BE2C (cell line): ENCODE results near the gene PCSK5.

Experiments
- DNase-seq: peaks from one replicate; pipeline ENCODE4 v3.0.0-alpha.2; 2020
- H3K27me3 ChIP-seq: fragments of 250-450 bp; sonication (Bioruptor Pico); 2 replicates; pipeline ENCODE4 v1.5.1; 2020; ENCODE audit warnings: mild to moderate bottlenecking
- H3K36me3 ChIP-seq: fragments of 250-450 bp; sonication (Bioruptor Pico); 2 replicates; pipeline ENCODE4 v1.5.1; 2020; ENCODE audit warnings: mild to moderate bottlenecking
- H3K4me1 ChIP-seq: fragments of 250-450 bp; sonication (Bioruptor Pico); 2 replicates; pipeline ENCODE4 v1.5.1; 2020
- H3K4me3 ChIP-seq: 2 replicates; pipeline ENCODE4 v1.5.1; 2011; ENCODE audit warnings: low read depth, low read length
- H3K9me3 ChIP-seq: fragments of 250-450 bp; sonication (Bioruptor Pico); 2 replicates; pipeline ENCODE4 v1.5.1; 2020
- TF ChIP-seq, protein P1 (sequence below): IDR thresholded peaks from 2 replicates; pipeline ENCODE4 v1.5.1; 2012; ENCODE audit warnings: mild to moderate bottlenecking, low read depth, low read length

Gene PCSK5

DNA sequence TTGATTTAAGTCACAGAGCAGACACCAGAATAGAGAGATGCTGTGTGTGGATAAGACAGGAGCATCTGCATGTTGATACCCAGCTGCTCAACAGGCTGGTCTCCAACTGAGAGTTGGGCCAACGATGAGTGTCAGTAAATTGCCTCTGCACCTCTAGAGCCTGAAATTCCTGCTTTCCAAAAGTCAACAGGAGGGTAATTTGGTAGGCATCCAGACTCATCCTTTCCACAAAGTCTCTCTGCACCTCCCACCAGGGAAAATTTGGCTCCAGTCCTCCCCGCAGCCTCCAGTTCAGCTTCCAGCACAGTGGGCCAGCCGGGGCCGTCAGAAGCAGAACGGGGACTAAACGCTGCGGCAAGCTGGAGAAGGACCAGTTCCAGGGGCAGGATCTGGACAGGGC is 366.8 kb downstream of the PCSK5 start:
- no peak for DNase-seq
- no peaks in the 10 kb centered on the region for H3K36me3 ChIP-seq
- TF ChIP-seq, protein P1, sequence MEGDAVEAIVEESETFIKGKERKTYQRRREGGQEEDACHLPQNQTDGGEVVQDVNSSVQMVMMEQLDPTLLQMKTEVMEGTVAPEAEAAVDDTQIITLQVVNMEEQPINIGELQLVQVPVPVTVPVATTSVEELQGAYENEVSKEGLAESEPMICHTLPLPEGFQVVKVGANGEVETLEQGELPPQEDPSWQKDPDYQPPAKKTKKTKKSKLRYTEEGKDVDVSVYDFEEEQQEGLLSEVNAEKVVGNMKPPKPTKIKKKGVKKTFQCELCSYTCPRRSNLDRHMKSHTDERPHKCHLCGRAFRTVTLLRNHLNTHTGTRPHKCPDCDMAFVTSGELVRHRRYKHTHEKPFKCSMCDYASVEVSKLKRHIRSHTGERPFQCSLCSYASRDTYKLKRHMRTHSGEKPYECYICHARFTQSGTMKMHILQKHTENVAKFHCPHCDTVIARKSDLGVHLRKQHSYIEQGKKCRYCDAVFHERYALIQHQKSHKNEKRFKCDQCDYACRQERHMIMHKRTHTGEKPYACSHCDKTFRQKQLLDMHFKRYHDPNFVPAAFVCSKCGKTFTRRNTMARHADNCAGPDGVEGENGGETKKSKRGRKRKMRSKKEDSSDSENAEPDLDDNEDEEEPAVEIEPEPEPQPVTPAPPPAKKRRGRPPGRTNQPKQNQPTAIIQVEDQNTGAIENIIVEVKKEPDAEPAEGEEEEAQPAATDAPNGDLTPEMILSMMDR: no peak

GRCh38 chr9:76266649-76267283 is 376.3 kb downstream of the PCSK5 start:
- Histone ChIP-seq H3K36me3 (no peaks in the 10 kb centered on the region), H3K27me3 (no peaks in the 10 kb centered on the region; the same call in 1 of the 2 replicates), H3K9me3 (no peaks in the 10 kb centered on the region), H3K4me1 (no peaks in the 10 kb centered on the region), H3K4me3 (no peak overlapping the region)
- DNase-seq: no peak
- TF ChIP-seq, protein P1: no peak

More for the DNA sequence above, 366.8 kb downstream of the PCSK5 start:
- H3K27me3 ChIP-seq: no peaks in the 10 kb centered on the region
- H3K4me3 ChIP-seq: no peak overlapping the region
- H3K9me3 ChIP-seq: no peaks in the 10 kb centered on the region
- H3K4me1 ChIP-seq: no peaks in the 10 kb centered on the region; the same call in 1 of the 2 replicates

DNA sequence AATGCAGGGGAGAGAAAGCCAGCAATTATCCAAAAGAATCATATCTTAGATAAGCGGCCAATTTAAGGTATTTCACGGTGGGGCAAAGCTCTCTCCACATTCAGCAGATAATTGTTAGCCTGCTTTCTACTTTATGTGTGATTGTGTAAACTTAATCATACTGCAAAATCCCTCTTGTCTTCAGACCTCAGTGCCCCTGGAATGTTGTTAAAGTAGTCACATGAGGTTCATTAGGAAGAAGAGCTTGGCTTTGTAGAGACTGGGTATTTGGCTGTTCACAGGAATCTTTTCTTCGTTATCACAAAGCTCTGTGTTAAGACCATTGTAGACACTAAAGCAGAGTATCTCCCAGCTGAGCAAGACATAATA is 376.8 kb downstream of the PCSK5 start:
- Histone ChIP-seq H3K9me3 (no peaks in the 10 kb centered on the region), H3K27me3 (no peaks in the 10 kb centered on the region; the same call in 1 of the 2 replicates), H3K36me3 (no peaks in the 10 kb centered on the region), H3K4me1 (no peaks in the 10 kb centered on the region), H3K4me3 (no peak overlapping the region)
- no peak for DNase-seq
- TF ChIP-seq, protein P1: no peak

GRCh38 chr9:76269789-76270188 is 379.3 kb downstream of the PCSK5 start:
- no peaks in the 10 kb centered on the region for H3K36me3 ChIP-seq
- no peaks in the 10 kb centered on the region for H3K9me3 ChIP-seq
- H3K27me3 ChIP-seq: no peaks in the 10 kb centered on the region; the same call in 1 of the 2 replicates
- no peak overlapping the region for H3K4me3 ChIP-seq
- H3K4me1 ChIP-seq: no peaks in the 10 kb centered on the region
- DNase-seq: no peak
- TF ChIP-seq, protein P1: no peak

GRCh38 chr9:76271755-76272154 is 381.3 kb downstream of the PCSK5 start:
- TF ChIP-seq, protein P1: no peak
- no peak overlapping the region for H3K4me3 ChIP-seq
- H3K9me3 ChIP-seq: no peaks in the 10 kb centered on the region
- H3K27me3 ChIP-seq: no peaks in the 10 kb centered on the region; the same call in 1 of the 2 replicates
- DNase-seq: no peak
- H3K4me1 ChIP-seq: no peaks in the 10 kb centered on the region
- H3K36me3 ChIP-seq: no peaks in the 10 kb centered on the region

GRCh38 chr9:76289042-76289441 is 398.6 kb downstream of the PCSK5 start:
- TF ChIP-seq, protein P1: no peak
- H3K27me3 ChIP-seq: no peaks in the 10 kb centered on the region
- no peaks in the 10 kb centered on the region for H3K9me3 ChIP-seq

More at GRCh38 chr9:76289042-76289441, 398.6 kb downstream of the PCSK5 start:
- Histone ChIP-seq H3K36me3 (no peaks in the 10 kb centered on the region), H3K4me3 (no peak overlapping the region), H3K4me1 (peaks cover 10% of the 10 kb centered on the region)
- DNase-seq: no peak
